CD4-positive, alpha-beta T cell treated with Interleukin-15 for 1 hour (primary cell): Measurements from ENCODE around the gene PI4KB.

Experiments
- DNase-seq: peaks from one replicate; pipeline ENCODE4 v3.0.0-alpha.2; 2020

PI4KB gene

GRCh38 chr1:151346082-151346768, 19.0 kb upstream of the PI4KB start:
- DNase-seq, result no peak

- no peak for DNase-seq
Measured at GRCh38 chr1:151344291-151344690, 17.1 kb upstream of the PI4KB start.

- DNase-seq, result no peak
Measured at GRCh38 chr1:151343587-151343986, 16.4 kb upstream of the PI4KB start.

- DNase-seq, result no peak
Measured at GRCh38 chr1:151342569-151342968, 15.4 kb upstream of the PI4KB start.

- DNase-seq, result no peak
Measured at GRCh38 chr1:151342021-151342420, 14.8 kb upstream of the PI4KB start.

- peak; percentile 57 for DNase-seq
Measured at GRCh38 chr1:151340870-151341754, 13.9 kb upstream of the PI4KB start.

- no peak for DNase-seq
Measured at GRCh38 chr1:151336556-151336955, 9.3 kb upstream of the PI4KB start.

GRCh38 chr1:151334822-151335221, 7.6 kb upstream of the PI4KB start:
- no peak for DNase-seq

GRCh38 chr1:151327903-151328674, 873 bp upstream of the PI4KB start:
- DNase-seq, result no peak

- peak; percentile 77 for DNase-seq
Measured at GRCh38 chr1:151326619-151327222, 495 bp downstream of the PI4KB start.

- no peak for DNase-seq
Measured at GRCh38 chr1:151325646-151326429, 1.4 kb downstream of the PI4KB start.

GRCh38 chr1:151325231-151325630, 2.0 kb downstream of the PI4KB start:
- no peak for DNase-seq

GRCh38 chr1:151324390-151324930, 2.8 kb downstream of the PI4KB start:
- no peak for DNase-seq

- DNase-seq, result no peak
Measured at GRCh38 chr1:151318975-151319374, 8.2 kb downstream of the PI4KB start.

GRCh38 chr1:151315565-151316235, 11.5 kb downstream of the PI4KB start:
- DNase-seq, result no peak

- DNase-seq, result no peak
Measured at GRCh38 chr1:151314137-151314875, 12.9 kb downstream of the PI4KB start.

- DNase-seq, result no peak
Measured at GRCh38 chr1:151313501-151313900, 13.7 kb downstream of the PI4KB start.

- DNase-seq, result no peak
Measured at GRCh38 chr1:151312826-151313225, 14.4 kb downstream of the PI4KB start.

GRCh38 chr1:151312411-151312810, 14.8 kb downstream of the PI4KB start:
- DNase-seq, result no peak

- DNase-seq, result peak; percentile 82
Measured at GRCh38 chr1:151311589-151312331, 15.5 kb downstream of the PI4KB start.
